GM10248 (cell line): ENCODE measurements around the gene TRAF3IP1.
A peak's percentile ranks its signal among the peaks of the same experiment; 100 is the strongest.
"Not testable (repeated sequence)": the region's sequence is repeated elsewhere in the genome, so short reads cannot be mapped to it uniquely, and the experiment has no call there.

ENCODE experiments used
- CTCF ChIA-PET: fragments of 300-600 bp; sonication (Branson Sonifier 250); formaldehyde crosslinking; extraction: SDS; loops from one replicate; lab custom pipeline; 2021; ENCODE audit warnings: antibody characterized with exemption; lab: Yijun Ruan, JAX
- POLR2A ChIA-PET: fragments of 350-650 bp; sonication (Branson Sonifier 250); formaldehyde crosslinking; extraction: SDS; loops from one replicate; lab custom pipeline; 2020; ENCODE audit warnings: antibody characterized with exemption; lab: Yijun Ruan, JAX
- DNase-seq: peaks from one replicate; pipeline ENCODE4 v3.0.0; 2012; ENCODE audit errors: extremely low spot score
- CTCF ChIP-seq: IDR thresholded peaks from 2 replicates; pipeline ENCODE4 v1.5.1; 2012; ENCODE audit warnings: mild to moderate bottlenecking, low read depth; ENCODE audit errors: extremely low read depth, missing control alignments, control extremely low read depth

TRAF3IP1 gene

GRCh38 chr2:238305965-238306671 lies 14.2 kb upstream of the TRAF3IP1 start:
- POLR2A ChIA-PET = no interaction called here
- no peak for TF ChIP-seq CTCF
- DNase-seq = no peak
- CTCF ChIA-PET = interaction anchor here (1.4 to 2.0 kb wide), 3 partner anchors 14 to 43 kb away, joined by 3 to 6 read pairs (median 4); no protein-coding TSS in a partner anchor

GRCh38 chr2:238306672-238306998 lies 13.7 kb upstream of the TRAF3IP1 start:
- TF ChIP-seq CTCF = no peak
- ChIA-PET CTCF (interaction anchor here (1.7 kb wide), 1 partner anchor 14 kb away, joined by 4 read pairs; no protein-coding TSS in a partner anchor), POLR2A (no interaction called here)
- DNase-seq = no peak

GRCh38 chr2:238308177-238308576 lies 12.1 kb upstream of the TRAF3IP1 start:
- TF ChIP-seq CTCF = peak; percentile 15
- CTCF ChIA-PET = interaction anchor here (0.7 to 1.4 kb wide), 2 partner anchors 15 to 17 kb away, joined by 3 read pairs; no protein-coding TSS in a partner anchor
- no peak for DNase-seq
- POLR2A ChIA-PET = no interaction called here

- DNase-seq, POLR2A ChIA-PET: not testable (repeated sequence)
- CTCF ChIA-PET = interaction anchor here (0.7 to 1.0 kb wide), 2 partner anchors 17 to 19 kb away, joined by 3 to 5 read pairs; no protein-coding TSS in a partner anchor
Measured at GRCh38 chr2:238310721-238311120, 9.6 kb upstream of the TRAF3IP1 start.

GRCh38 chr2:238313289-238313990 lies 6.9 kb upstream of the TRAF3IP1 start:
- no peak for TF ChIP-seq CTCF
- no peak for DNase-seq
- ChIA-PET CTCF (interaction anchor here (0.8 to 0.9 kb wide), 2 partner anchors 8 to 50 kb away, joined by 3 to 4 read pairs; no protein-coding TSS in a partner anchor), POLR2A (no interaction called here)

GRCh38 chr2:238313991-238314350 lies 6.3 kb upstream of the TRAF3IP1 start:
- no peak for DNase-seq
- ChIA-PET POLR2A (no interaction called here), CTCF (interaction anchor here (0.8 to 0.9 kb wide), 2 partner anchors 9 to 51 kb away, joined by 3 to 4 read pairs; no protein-coding TSS in a partner anchor)
- TF ChIP-seq CTCF = no peak

GRCh38 chr2:238314576-238314975 lies 5.7 kb upstream of the TRAF3IP1 start:
- TF ChIP-seq CTCF = no peak
- CTCF ChIA-PET = interaction anchor here (1.8 kb wide), 1 partner anchor 10 kb away, joined by 5 read pairs; no protein-coding TSS in a partner anchor
- POLR2A ChIA-PET = no interaction called here
- no peak for DNase-seq
